HG02885 (cell line): ENCODE results near the gene LYRM1.
"Not testable (repeated sequence)": the region's sequence is repeated elsewhere in the genome, so short reads cannot be mapped to it uniquely, and the experiment has no call there.

Experiments
- ATAC-seq: cut with Tn5 transposase; IDR thresholded peaks from one replicate; pipeline ENCODE4 v1.9.1; 2021; ENCODE audit warnings: mild to moderate bottlenecking; ENCODE audit not compliant: unreplicated experiment, poor library complexity

Gene LYRM1

DNA sequence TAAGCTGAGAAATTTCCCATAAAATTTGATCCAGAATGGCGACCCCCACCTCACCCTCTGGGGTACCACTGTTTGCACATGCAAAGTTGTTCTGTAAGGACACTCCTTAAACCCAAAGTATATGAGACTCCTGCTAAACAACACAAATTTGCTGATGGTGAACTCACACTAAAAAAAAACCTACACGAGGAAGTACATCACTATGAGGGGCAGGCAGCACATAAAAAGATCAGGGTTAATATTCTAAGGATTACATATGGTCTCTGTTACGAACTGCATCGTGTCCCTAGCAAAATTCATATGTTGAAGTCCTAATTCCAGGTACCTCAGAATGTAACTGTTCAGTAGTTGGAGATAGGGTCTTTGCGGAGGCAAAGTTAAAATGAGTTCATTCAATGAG lies 60.3 kb downstream of the LYRM1 start:
- no peak for ATAC-seq

DNA sequence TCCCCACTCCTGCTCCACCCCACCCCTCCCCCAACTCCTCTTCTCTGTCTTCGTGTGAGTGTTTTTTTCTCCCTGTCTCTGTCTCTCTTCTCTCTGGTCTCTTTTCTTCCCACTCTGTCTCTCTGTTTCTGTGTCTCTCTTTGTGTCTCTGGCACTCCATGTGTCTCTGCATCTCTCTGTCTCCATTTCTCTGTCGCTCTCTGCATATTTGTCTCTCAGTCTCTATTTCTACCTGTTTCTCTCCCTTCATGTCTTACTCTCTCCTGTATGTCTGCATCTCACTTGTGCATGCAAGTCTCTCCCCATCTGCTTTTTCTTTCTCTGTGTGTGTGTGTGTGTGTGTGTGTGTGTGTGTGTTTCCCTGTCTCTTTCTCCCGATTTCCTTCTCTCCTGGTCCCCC lies 68.2 kb downstream of the LYRM1 start:
- no peak for ATAC-seq

DNA sequence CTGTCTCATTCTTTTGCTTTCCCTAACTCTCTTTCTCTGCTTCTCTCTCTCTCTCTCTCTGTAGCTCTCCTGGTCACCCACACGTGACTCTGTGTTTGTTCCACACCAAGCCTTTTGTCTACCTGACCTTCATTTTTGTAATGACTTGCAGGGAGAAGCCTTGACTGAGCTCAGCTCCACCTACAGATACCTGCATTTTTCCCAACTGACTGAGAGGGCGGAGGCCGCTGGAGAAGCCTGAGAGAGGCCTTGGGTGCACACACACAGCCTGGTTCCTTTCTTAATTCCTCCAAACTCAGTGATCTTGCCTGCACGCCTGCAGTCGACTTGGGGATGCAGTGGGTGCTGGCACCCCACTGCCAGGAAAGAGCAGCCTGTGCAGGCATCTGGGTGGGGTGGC lies 68.8 kb downstream of the LYRM1 start:
- no peak for ATAC-seq

DNA sequence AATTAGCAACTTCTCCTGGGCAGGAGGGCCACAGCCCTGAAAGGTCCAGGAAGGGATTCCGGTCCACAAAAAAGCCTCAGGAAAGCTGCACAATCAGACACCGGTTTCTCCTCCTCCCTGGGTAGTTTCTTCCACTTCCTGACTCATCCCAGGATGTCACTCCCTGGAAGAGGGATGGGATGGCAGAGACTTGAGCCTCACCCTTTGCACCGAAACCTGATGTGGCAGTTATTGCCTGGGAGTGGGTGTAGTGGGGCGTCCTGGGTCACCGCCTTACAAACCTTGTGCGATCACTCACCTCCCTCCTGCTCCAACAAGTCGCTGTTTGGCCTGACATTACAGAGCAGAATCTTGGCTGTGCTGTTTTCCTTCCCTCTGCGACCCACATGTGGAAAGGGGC lies 70.8 kb downstream of the LYRM1 start:
- no peak for ATAC-seq

DNA sequence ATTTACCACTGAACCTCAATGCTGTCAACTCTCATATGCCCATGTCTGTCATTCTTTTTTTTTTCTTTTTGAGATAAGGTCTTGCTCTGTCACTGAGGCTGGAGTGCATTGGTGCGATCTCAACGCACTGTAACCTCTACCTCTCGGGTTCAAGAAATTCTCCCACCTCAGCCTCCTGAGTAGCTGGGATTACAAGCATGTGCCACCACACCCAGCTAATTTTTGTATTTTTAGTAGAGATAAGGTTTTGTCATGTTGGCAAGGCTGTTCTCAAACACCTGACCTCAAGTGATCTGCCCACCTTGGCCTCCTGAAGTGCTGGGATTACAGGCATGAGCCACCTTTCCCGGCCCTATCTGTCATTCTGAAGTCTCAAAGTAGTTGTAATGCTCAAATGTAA lies 72.6 kb downstream of the LYRM1 start:
- ATAC-seq: not testable (repeated sequence)
